ENCODE results near the gene RNU6-9.

The RNU6-9 gene

DNA sequence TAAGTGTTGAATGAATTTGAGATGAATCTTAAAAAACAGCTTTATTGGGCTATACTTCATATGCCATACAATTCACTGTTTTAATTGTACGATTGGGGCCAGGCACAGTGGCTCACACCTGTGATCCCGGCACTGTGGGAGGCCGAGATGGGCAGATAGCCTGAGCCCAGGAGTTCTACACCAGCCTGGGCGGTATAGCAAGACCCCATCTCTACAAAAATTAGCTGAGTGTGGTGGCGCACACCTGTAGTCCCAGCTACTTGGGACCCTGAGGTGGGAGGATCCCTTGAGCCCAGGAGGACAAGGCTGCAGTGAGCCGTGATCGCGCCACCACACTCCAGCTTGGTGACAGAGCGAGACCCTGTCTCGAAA lies 42.9 kb downstream of the RNU6-9 start:
- DNase-seq (ENCODE audit: low read depth), result no peak

DNA sequence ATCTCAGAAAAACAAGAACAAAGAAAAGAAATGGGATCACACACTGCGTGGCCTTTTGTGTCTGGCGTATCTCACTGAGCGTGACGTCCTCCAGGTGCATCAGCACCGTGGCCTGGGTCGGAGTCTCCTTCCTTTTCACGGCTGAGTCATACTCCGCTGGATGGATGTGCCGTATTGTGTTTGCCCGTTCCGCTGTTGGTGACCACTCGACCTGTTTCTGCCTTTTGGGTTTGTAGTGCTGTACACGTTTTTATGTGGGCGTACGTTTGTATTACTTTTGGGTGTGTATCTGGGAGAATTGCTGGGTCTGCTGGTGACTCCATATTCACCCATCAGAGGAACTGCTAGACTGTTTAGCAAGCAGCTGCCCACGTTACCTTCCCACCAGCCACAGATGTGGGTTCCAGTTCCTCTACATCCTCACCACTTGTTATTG lies 44.0 kb downstream of the RNU6-9 start:
- DNase-seq (ENCODE audit: low read depth), result no peak

DNA sequence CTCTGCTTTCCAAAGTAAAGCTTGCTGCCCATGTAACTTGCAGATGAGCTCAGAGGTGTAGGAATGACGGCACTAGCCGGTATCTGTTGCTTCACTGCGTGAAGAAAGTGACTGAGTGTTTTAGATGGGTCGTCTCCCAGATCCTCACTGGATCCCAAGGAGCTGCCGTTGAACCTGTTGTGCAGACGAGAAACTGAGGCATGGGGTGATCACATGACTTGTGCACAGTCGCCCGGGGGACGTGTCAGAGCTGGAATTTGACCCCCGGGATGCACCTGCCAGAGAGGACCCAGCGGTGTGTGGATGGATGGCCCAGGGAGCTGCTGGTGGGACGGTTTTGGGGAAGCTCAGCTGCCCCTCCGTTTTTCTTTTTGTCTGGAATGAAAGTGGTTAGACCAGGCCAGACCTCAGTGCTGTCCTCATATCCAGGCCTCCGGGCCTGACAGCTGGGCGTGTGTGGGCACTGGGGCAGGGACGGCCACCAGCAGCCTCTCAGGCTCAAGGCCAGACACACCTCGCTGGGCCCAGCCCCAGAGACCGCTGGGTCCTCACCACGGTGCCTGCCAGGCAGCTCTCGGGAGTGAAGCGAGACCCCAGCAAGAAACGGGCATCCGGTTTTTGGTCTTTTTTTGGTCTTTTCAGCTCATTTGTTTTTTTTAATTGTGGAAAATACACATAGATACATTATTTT lies 45.1 kb downstream of the RNU6-9 start:
- DNase-seq (ENCODE audit: low read depth), result no peak

DNA sequence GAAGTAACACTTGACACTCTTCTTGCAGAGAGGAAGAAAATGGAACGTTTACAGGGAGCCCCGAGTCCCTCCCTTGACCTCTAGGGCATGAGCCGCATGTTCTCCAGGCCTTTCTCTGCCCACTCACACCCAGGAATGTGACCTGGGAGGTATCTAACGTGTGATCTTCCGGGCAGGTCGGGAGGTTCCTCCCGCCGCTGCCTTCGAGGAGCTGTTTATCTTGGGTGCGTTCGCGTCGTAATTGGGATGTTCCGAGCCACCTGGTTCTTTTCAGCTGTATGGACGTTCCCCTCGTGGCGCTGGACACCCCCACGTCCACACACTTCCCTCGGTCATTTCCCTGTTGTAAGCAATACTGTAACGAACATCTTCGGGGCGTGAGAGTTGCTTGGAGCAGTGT lies 46.2 kb downstream of the RNU6-9 start:
- no peak for DNase-seq (ENCODE audit: low read depth)

DNA sequence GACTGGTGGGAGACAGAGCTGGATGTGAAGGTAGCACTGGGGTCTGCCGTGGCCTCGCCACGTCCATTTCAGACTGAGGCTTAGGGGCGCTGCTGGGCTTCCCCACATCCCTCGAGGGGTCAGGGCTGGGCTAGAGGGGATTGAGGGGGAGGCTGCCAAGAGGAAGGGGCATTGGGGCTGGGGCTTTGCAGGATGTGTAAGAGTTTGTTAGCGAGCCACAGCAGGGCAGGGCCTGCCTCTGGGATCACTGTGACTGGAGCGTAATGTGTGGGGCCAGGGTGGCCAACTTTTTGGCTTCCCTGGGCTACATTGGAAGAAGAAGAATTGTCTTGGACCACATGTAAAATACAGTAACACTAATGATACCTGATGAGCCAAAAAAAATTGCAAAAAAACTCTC lies 46.6 kb downstream of the RNU6-9 start:
- DNase-seq (ENCODE audit: low read depth), result no peak

DNA sequence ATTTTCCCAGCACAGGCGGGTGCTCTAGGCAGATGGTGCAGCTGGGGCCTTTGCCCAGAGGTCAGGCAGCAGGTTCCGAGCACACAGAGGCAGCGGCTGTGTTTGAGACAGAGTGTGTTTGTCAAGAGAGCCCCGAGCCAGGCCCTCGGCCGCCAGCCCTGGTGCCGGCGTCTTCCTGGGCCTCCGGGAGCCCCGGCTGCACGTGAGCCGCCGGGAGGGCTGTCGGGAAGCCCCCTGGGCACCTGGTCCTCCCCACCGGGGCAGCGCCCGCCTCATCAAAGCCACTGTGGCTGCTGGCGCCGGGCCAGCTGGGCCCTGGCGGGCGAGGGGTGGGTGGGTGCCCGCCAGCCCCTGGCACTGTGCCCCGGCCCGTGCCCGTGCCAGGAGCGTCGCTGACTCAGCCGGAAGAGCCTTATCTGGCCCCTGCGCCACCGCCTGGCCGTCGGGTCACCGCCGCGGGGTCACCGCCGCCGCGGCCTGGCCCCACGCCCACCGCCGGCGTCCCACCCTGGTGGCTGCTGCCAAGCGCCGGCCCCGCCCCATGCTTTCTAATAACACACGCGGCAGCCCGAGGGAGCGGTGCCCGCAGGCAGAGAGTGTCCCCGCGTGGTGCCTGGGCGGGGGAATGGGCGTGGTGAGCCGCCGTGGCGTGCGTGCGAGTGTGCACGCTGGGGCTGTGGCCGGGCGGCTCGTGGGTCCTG lies 47.5 kb downstream of the RNU6-9 start:
- no peak for DNase-seq (ENCODE audit: low read depth)

DNA sequence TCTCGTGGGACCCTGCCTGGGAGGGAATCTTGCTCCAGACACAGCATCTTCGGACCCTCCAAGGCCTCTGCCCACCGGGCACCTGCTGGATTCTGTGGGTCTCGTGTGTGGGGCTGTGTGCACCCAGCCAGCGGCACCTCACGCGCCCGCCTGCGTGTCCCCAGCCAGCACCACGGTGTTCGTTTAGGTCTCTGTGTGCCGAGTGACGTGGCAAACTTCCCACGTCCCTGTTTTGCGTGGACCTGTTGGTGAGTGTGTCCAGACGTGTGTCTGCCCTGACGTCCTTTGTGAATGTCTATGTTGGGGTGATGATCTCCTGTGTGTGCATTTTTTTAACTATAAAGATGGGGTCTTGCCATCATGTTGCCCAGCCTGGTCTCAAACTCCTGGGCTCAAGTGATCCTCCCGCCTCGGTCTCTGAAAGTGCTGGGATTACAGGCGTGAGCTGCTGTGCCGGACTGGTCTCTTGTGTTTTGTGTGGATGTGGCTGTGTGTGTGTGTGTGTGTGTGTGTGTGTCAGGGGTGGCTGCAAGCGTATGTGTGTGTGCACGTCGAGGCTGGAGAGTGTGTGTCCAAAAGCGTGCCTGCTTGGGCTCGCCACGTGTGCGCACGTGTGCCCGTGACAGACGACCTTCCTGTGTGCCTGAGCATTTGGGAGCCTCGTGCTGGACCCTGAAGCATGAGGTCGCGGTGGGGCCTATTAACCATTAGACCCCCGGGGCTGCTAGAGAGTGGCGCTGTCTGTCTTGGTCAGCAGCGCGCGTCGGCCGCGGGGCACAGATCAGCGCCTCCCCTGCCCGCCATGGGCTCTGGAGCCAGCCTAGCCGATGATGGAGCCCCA lies 48.2 kb downstream of the RNU6-9 start:
- DNase-seq (ENCODE audit: low read depth), result no peak

DNA sequence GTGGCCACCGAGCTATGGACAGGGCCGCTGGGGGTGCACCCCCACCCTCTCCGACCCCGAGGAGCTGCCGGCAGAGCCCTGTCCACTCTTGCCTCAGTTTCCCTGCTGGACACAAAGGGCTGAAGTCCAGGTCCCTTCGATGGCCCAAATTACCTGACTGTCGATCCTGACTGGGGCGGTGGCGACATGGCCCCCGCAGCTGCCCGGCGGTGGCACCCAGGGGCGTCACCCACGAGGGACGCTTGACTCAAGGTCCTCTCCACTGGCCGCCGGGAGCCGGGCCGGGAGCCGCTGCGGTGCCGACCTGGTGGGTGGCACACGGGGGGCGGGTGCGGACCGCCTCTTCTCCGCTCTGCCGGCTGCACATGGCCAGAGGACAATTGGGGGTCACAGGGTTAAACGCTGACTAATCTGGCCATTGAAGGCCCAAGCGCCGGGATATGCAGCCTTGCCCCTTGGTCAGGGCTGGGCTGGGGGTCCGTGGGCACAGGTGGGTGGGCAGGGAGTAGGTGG lies 48.9 kb downstream of the RNU6-9 start:
- DNase-seq (ENCODE audit: low read depth), result no peak

Measured in stimulated activated CD8-positive, alpha-beta memory T cell treated with anti-CD3 and anti-CD28 coated beads, Interleukin-15, amount 100 ng/mL, for 24 hours (primary cell).